Kidney (tissue), 14 donors: ENCODE results near the gene NDUFC1. TPM values are rescaled to one million over a fixed set of nuclear protein-coding genes. Genes with fewer than 3 reads are reported as not detected.

ENCODE experiments used
- DNase-seq, 5 donors: peaks; one replicate each; pipeline ENCODE4 v3.0.0-alpha.2; 2013 to 2020
- FAIRE-seq: peaks from 2 replicates; lab custom pipeline; 2012; peaks lifted over from hg19 to GRCh38; lab: Jason Lieb, UNC
- H3K27ac ChIP-seq, 2 donors: one replicate each; pipeline ENCODE4 v1.7.0; 2013; ENCODE audit warnings: low read depth in 2 of 2, low read length in 2 of 2, inconsistent platforms in 1 of 2
- H3K27me3 ChIP-seq: one replicate; pipeline ENCODE4 v1.7.1; 2013; ENCODE audit warnings: low read length, inconsistent platforms; ENCODE audit not compliant: control insufficient read depth, insufficient read depth
- H3K36me3 ChIP-seq, 3 donors: one replicate each; pipeline versions ENCODE4 v1.7.0 to v1.7.1; 2013; ENCODE audit warnings: low read length in 3 of 3, control low read depth in 1 of 3, inconsistent platforms in 1 of 3; ENCODE audit not compliant: insufficient read depth in 3 of 3, control insufficient read depth in 2 of 3
- H3K4me1 ChIP-seq, 3 donors: one replicate each; pipeline versions ENCODE4 v1.7.0 to v1.7.1; 2013; ENCODE audit warnings: low read length in 3 of 3, inconsistent platforms in 1 of 3, low read depth in 1 of 3; ENCODE audit not compliant: control insufficient read depth in 2 of 3, insufficient read depth in 2 of 3
- H3K4me3 ChIP-seq, 3 donors: one replicate each; pipeline versions ENCODE4 v1.7.0 to v1.8.1; 2013; ENCODE audit warnings: low read length in 3 of 3, control low read depth in 1 of 3, inconsistent platforms in 1 of 3
- H3K9ac ChIP-seq, 3 donors: one replicate each; pipeline versions ENCODE4 v1.7.0 to v1.7.1; 2013; ENCODE audit warnings: low read length in 3 of 3, control low read depth in 1 of 3, inconsistent platforms in 1 of 3
- H3K9me3 ChIP-seq, 3 donors: one replicate each; pipeline versions ENCODE4 v1.7.0 to v1.7.1; 2013; ENCODE audit warnings: low read length in 3 of 3, control low read depth in 1 of 3, inconsistent platforms in 1 of 3; ENCODE audit not compliant: control insufficient read depth in 2 of 3, insufficient read depth in 1 of 3
- CTCF ChIP-seq: IDR thresholded peaks from 3 replicates; pipeline ENCODE4 v1.5.1; 2012; ENCODE audit warnings: mild to moderate bottlenecking, moderate library complexity, borderline replicate concordance; ENCODE audit not compliant: insufficient read depth; ENCODE audit errors: extremely low read depth
- intact Hi-C: fragments of 100-400 bp; cut with DNase I; formaldehyde crosslinking; loops from one replicate; pipeline ENCODE4 v1.11.1; 2022
- polyA plus RNA-seq: library from polyadenylated mRNA; stranded (reverse); fragments of 350-450 nt; fragmentation: Illumina TruSeq; extraction: RNeasy Lipid Tissue Mini Kit (QIAGEN cat#74804); gene quantifications from one replicate; pipeline ENCODE4 v1.2.3, GENCODE V29; 2014; ENCODE audit warnings: low read depth, low replicate concordance; ENCODE audit not compliant: insufficient read depth
- total RNA-seq: library from RNA; stranded (reverse); fragmentation: NEBNext Ultra II Directional; extraction: Animal tissue kit (Norgen Biotek cat#: 25700); gene quantifications from one replicate; pipeline ENCODE4 v1.2.1, GENCODE V29; 2021
- donor health status: control.
- donor health status: control.
- donor health status: control.
- donor health status: control.
- donor health status: control.
- donor health status: DM: yes; HTN: yes; CAD: no.
- donor health status: Normal renal cell carcinoma (clear cell type).

The NDUFC1 gene
- total and polyA plus RNA-seq, 2 donors from 2014 or later, result 75.9 to 378 TPM

GRCh38 chr4:139274790-139275189 is 27.5 kb downstream of the NDUFC1 start:
- Histone ChIP-seq H3K27me3 (peaks cover 21% of the 10 kb centered on the region), H3K36me3 (no peaks in the 10 kb centered on the region), H3K4me3 (no peak overlapping the region), H3K9ac (no peak overlapping the region), H3K4me1 (peaks cover 0 to 4% (median 0%) of the 10 kb centered on the region in 3 donors), H3K27ac (no peak overlapping the region), H3K9me3 (no peaks in the 10 kb centered on the region)
- DNase-seq (no peak), FAIRE-seq (no peak)
- intact Hi-C loops, result no loop called here
- TF ChIP-seq CTCF, result no peak

GRCh38 chr4:139273835-139274234 is 28.4 kb downstream of the NDUFC1 start:
- intact Hi-C loops, result no loop called here
- Histone ChIP-seq H3K27ac (no peak overlapping the region), H3K4me3 (no peak overlapping the region), H3K36me3 (no peaks in the 10 kb centered on the region), H3K9me3 (no peaks in the 10 kb centered on the region), H3K27me3 (peaks cover 12% of the 10 kb centered on the region), H3K4me1 (no peaks in the 10 kb centered on the region), H3K9ac (no peak overlapping the region)
- no peak for DNase-seq
- TF ChIP-seq CTCF, result no peak
- FAIRE-seq, result no peak

GRCh38 chr4:139267301-139267700 is 35.0 kb downstream of the NDUFC1 start:
- intact Hi-C loops, result no loop called here
- Histone ChIP-seq H3K4me1 (peaks cover 0 to 4% (median 0%) of the 10 kb centered on the region in 3 donors), H3K4me3 (no peak overlapping the region), H3K9ac (no peak overlapping the region), H3K9me3 (no peaks in the 10 kb centered on the region), H3K27ac (no peak overlapping the region), H3K36me3 (no peaks in the 10 kb centered on the region), H3K27me3 (no peaks in the 10 kb centered on the region)
- DNase-seq, result no peak
- no peak for TF ChIP-seq CTCF
- no peak for FAIRE-seq

- Histone ChIP-seq H3K4me3 (peak overlapping the region; percentile 57 to 70 (median 63)), H3K4me1 (peaks cover 0 to 4% (median 0%) of the 10 kb centered on the region in 3 donors), H3K36me3 (no peaks in the 10 kb centered on the region), H3K27me3 (no peaks in the 10 kb centered on the region), H3K9ac (peak overlapping the region in 1 of 3 donors; percentile 39), H3K27ac (no peak overlapping the region), H3K9me3 (no peaks in the 10 kb centered on the region)
- TF ChIP-seq CTCF, result no peak
- no peak for FAIRE-seq
- DNase-seq, result peak; percentile 64 to 90 (median 77)
- intact Hi-C loops, result no loop called here
Observed at GRCh38 chr4:139266583-139267257, 35.6 kb downstream of the NDUFC1 start.
